GM12878 (cell line): ENCODE results near the gene CYP46A1.

ENCODE experiments used
- RBBP5 ChIP-seq: fragments of 200-600 bp; sonication (generic); conservative IDR thresholded peaks from 2 replicates; pipeline ENCODE4 v1.6.1; 2016
- ZNF217 ChIP-seq: fragments of 450-650 bp; IDR thresholded peaks from 2 replicates; pipeline ENCODE4 v1.6.1; 2017; ENCODE audit warnings: antibody characterized with exemption, mild to moderate bottlenecking

DNA sequence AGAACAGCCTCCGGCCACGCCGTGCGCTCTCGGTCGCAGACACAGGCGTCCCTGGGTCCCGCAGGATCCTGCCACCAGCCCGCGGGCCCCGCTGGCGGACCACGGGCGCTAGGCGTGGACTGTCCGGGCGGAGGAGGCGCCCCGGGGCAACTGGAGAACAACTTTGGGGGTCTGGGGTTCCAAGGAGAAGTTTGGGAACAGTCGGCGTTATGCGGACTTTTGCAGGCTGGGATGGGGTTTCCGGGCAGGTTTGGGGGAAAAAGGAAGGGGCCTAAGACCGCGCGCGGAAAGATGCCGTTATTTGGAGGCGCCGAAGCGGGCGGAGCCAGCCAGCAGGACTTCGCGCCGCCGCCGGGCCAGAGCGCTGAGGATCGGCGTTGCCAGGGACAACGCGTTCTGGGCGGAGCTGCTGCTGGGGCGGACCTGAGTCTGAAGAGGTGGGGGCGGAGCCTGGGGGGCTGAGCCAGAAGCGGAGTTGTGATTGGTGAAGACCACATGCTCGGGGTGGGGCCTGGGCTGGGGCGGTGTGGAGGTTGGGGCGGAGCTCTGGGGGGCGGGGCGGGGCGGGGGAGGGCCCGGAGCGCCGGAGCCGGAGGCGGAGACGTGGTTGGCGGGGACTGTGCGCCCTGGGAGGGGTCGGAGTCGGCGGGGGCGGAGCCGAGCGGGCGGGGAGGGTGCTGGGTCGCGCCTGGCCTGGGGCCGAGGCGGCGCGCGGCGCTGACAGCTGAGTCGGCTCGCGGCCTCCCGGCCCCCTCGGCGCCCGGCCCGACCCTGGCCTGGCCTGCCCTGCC, at the start of gene CYP46A1:
- TF ChIP-seq ZNF217 = no peak
- no peak for TF ChIP-seq RBBP5
